ENCODE measurements around the gene BEGAIN.

DNA sequence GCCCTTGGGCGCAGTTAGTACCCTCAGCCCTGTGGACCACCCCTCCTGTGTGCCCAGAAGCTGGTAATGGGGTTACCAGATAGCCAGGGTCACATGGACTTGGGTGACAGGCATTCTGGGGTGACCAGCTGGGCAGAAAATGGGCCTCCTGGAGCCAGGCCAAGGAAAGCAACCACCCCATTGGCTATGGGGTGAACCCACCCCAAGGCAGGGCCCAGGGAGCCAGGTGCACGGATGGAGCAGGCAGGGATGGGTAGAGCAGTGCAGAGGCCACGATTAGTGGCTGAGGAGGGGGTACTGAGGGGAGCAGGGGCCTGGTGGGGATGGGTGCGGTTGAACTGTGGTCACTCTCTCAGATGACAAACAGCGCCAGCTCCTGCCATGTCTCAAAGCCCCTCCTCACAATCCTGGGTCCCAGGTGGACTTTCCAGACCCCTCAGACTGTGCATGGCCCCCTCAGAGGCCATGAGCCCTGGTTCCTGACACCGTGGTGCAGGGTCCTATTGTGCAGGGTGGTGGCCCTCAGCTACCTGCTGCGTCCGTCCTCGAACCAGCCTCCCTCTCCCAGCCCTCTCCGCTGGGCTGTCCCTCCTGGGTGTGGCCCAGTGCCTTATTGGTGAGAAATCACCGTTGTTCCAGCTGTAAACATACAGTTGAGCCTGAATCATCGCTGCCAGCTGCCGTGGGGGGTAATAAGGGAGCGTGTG, 23.4 kb upstream of the BEGAIN start:
- TF ChIP-seq POLR2A (IDR thresholded peaks at IDR 0.05; ENCODE audit: low read depth, low read length) (no peak), TAF1 (IDR thresholded peaks at IDR 0.05; ENCODE audit: borderline replicate concordance, low read depth, low read length) (no peak), POLR2AphosphoS5 (IDR thresholded peaks at IDR 0.05; ENCODE audit: low read depth, low read length) (no peak)

Data from GM12892 (cell line).